Keratinocyte (primary cell): ENCODE data around the gene THAP9.

Experiments used
- EZH2 ChIP-seq: IDR thresholded peaks from one replicate; pipeline ENCODE4 v1.6.1; 2012; ENCODE audit warnings: inconsistent platforms, mild to moderate bottlenecking, low read length, moderate library complexity
- TF ChIP-seq, protein P1 (sequence below), 3 experiments: IDR thresholded peaks in 1 of 3; conservative IDR thresholded peaks in 1 of 3; optimal IDR thresholded peaks in 1 of 3; 2 replicates in 2 of 3; 3 replicates in 1 of 3; pipeline versions ENCODE3 to v1.5.1; 2011; ENCODE audit warnings: low read length in 3 of 3, mild to moderate bottlenecking in 3 of 3, moderate library complexity in 2 of 3, control low read depth in 1 of 3, inconsistent platforms in 1 of 3; ENCODE audit not compliant: insufficient read depth in 2 of 3; ENCODE audit errors: extremely low read depth in 1 of 3

DNA sequence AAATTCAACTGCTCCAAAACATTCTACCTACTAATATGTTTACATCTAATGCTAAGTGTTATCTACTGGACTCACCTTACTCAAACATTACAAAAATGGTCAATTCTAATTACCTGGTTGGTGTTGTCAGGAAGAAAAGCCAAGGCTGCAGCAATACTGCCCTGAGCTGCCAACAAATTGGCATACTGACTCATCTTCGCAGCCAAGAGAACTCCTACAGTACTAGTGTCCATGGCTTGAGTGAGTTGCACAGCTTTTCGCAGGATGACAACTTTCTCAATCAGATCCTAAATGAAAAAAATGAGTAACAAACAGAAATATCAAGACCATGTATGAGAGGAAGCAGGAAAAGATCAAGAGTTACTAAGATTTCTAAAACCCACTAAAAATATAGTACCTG is 49.2 kb upstream of the THAP9 start:
- TF ChIP-seq EZH2: no peak
- TF ChIP-seq, protein P1, sequence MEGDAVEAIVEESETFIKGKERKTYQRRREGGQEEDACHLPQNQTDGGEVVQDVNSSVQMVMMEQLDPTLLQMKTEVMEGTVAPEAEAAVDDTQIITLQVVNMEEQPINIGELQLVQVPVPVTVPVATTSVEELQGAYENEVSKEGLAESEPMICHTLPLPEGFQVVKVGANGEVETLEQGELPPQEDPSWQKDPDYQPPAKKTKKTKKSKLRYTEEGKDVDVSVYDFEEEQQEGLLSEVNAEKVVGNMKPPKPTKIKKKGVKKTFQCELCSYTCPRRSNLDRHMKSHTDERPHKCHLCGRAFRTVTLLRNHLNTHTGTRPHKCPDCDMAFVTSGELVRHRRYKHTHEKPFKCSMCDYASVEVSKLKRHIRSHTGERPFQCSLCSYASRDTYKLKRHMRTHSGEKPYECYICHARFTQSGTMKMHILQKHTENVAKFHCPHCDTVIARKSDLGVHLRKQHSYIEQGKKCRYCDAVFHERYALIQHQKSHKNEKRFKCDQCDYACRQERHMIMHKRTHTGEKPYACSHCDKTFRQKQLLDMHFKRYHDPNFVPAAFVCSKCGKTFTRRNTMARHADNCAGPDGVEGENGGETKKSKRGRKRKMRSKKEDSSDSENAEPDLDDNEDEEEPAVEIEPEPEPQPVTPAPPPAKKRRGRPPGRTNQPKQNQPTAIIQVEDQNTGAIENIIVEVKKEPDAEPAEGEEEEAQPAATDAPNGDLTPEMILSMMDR (optimal IDR thresholded peaks at IDR 0.05 in 1 of 3, IDR thresholded peaks at IDR 0.05 in 1 of 3, conservative IDR thresholded peaks at IDR 0.05 in 1 of 3; ENCODE audit: extremely low read depth in 1 of 3, insufficient read depth in 2 of 3, low read length in 3 of 3): no peak
